NCI-H82 treated with DMSO at 0.1 percent for 48 hours (cell line): Measurements from ENCODE around the gene MAP3K1.
"Not testable (repeated sequence)": the region's sequence is repeated elsewhere in the genome, so short reads cannot be mapped to it uniquely, and the experiment has no call there.

Experiments
- DNase-seq: peaks from one replicate; lab custom pipeline; 2025; ENCODE audit not compliant: unreplicated experiment; lab: John Stamatoyannopoulos, UW

Gene MAP3K1

DNA sequence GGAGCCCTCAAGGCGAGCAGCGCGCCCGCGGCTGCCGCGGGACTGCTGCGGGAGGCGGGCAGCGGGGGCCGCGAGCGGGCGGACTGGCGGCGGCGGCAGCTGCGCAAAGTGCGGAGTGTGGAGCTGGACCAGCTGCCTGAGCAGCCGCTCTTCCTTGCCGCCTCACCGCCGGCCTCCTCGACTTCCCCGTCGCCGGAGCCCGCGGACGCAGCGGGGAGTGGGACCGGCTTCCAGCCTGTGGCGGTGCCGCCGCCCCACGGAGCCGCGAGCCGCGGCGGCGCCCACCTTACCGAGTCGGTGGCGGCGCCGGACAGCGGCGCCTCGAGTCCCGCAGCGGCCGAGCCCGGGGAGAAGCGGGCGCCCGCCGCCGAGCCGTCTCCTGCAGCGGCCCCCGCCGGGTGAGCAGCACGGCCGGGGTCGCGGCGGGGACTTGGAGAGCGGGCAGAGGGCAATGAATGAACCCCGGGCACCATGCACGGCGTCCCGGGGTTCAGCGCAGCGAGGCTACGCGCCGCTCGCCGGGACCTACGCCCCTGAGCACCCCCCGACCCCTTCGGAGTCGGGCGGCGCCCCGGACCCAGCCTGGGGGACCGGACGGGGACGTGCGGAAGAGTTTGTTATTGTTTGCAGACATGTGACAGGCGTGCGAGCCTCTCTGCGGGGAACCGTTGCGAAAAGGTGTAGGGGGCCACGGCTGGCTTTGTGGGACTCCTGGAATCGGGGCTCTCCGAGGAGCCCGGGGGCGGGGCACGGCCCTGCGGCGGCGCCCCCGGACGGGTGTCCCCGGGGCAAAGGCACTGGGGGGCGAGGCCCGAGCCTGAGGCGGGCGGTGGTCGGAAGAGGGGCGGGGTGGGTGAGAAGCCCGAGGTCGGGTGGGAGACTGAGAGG lies 553 bp downstream of the MAP3K1 start:
- DNase-seq, result no peak

DNA sequence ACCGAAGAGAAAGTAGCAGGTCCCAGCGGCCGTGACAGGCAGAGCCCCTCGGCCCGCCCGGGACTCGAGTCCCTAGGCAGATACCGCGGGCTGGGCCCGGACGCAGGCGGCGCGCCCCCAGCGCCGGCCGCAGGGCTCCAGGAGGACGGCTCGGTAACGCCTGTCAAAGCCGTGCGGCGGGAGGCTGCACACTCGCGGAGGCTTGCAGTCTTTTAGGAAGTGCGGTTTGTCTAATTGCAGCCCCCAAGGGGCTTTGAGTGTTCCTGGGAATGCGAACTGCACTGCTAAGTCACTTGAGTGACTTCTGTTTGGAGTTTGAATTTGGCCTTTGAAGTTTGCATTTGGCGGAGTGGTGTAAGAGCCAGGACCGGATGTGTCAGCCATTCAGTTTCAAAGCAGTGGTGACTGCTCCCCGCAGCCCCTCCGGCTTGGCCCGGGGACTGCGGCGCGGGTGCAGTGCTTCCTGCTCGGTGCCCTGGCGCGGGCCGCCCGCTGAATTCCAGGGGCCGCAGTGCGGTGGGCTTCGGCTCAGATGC lies 1.3 kb downstream of the MAP3K1 start:
- DNase-seq, result no peak

DNA sequence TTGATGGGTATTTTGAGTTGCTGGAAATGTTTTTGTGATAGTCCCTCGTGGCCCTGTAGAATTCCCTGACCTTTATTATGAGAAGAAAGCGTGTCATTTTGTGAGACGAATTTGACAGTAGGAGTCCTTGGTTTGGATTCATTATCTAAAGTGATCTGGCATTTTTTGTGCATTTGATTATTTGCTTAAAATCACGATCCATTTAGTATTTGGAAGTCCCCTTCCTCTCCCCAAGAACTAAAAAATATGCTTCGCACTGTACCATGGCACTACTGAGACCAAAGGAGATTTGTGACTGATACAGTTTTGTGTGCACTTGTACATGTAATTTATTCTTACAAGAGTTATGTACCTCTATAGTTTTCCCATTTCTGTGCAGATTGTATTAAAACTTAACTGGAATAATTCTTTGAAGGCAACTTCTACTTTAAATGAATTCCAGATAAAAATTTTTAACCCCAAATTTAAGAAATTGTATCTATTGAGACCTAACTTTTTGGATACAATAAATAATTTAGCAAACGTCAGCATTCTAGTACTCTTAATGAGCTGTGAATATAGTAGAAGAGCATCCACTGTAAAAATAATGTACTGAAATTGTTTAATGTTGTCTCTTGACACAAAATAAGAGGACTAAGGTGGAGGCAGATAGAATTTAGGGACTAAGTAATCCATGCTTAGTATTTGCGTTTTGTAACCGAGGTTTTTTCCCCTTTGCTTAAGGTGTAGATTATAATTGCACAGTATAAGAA lies 2.1 kb downstream of the MAP3K1 start:
- no peak for DNase-seq

DNA sequence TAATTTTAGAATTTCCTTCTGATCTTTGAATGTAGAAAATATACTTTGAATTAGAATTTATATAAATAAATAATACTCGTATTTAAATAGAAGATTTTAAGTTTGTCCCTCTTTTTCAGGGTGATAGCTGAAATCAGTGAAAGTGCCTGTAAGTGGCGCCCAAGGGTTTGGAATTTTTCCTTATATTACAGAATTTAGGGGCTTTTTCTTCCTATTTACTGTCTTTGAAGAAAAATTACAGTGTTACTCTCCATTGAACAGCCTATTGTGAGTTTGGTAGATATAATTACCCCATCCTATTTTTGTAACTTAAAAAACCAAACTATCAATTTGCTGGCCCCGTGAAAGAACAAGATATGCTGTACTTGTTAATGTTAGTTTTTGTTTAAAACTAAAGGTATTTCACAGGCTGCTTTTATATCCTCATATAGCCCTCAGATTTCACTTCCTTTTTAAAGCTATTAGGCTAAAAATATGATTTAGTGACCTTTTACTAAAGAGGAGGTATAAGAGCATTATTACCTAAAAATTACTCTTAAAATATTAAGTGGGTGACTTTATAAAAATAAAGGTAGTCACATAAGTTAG lies 3.2 kb downstream of the MAP3K1 start:
- no peak for DNase-seq

DNA sequence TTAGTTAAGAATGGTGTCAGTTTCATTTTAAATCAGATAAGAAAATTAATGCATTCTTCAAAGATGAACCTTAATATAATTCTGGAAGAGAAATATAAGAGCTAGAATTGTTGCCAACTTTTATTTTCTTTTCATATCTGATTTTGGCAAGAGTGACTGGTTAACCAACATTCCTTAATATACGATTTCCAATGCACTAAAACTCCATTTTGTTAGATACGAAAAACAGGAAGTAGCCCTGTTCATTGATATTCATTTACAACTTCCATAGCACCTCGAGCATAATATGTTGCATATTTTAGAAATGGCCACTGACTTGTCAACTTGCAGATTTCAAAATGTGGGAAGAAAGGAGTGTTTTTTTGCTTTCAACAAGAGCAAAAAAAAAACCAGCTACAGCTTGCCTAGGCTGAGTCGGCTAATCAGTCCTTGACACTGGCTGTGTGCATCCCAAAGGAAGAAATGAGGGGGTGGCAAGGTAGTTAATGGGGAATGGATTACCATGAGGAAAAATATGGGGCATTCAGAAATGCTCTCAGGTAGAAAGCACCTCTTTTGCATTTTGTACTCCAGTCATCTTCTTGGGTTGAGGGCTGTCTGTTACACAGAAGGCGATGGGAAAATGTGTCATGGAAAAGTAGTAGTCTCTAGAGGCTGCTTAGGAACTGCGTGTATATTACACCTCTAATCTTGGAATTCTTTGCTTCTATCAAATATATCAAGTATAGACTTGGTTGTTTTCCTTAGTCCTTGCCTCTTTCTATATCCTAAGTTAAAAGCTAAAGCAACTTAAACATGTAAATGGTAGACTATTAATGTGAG lies 3.9 kb downstream of the MAP3K1 start:
- no peak for DNase-seq

DNA sequence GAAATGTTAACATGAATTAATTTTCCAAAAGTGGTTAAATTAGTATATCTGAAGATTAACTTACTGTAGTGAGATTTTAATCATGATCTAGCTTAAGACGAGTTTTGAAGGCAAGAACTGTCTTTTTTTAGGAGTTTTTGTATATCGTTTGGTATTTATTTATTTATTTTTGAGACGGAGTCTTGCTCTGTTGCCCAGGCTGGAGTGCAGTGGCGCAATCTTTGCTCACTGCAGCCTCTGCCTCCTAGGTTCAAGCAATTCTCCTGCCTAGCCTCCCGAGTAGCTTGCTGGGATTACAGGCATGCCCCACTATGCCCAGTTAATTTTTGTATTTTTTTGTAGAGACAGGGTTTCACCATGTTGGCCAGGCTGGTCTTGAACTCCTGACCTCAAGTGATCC lies 6.5 kb downstream of the MAP3K1 start:
- not testable (repeated sequence) for DNase-seq

DNA sequence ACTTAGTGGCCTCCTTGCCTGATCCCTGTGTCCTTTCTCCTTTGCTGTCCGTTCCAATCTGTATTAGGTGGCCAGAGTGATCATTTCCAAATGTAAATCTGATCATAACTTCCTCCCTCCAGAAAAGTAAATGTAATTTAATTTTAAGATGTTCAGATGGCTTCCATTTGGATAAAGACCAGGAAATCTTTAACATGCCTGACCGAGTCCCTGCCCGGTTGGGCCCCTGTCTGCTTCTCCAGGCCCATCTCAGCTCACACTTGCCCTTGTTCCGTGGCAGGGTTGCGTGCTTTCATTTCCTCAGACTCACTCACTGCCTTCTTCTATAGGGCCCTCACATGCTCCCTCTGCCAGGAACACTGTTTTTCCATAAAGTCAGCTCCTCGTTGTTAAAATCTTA lies 7.6 kb downstream of the MAP3K1 start:
- no peak for DNase-seq

DNA sequence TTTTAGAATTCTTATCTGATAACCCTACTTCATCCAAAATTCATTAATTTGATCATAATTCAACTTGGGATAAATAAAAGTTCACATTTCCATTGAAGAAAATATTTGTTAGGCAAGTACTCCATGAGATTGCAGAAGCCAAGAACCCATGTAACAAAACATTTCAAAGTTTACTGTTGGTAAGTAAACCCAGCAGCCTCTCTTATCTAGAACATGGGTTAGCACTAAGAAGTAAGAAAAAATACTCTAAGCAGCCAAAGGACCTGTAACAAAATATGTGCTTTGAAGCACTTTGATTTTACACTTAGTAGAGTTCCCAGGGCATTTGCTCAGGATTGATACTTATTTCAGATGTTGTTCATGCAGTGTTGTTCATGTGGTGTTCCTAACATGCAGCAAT lies 8.7 kb downstream of the MAP3K1 start:
- DNase-seq, result no peak

DNA sequence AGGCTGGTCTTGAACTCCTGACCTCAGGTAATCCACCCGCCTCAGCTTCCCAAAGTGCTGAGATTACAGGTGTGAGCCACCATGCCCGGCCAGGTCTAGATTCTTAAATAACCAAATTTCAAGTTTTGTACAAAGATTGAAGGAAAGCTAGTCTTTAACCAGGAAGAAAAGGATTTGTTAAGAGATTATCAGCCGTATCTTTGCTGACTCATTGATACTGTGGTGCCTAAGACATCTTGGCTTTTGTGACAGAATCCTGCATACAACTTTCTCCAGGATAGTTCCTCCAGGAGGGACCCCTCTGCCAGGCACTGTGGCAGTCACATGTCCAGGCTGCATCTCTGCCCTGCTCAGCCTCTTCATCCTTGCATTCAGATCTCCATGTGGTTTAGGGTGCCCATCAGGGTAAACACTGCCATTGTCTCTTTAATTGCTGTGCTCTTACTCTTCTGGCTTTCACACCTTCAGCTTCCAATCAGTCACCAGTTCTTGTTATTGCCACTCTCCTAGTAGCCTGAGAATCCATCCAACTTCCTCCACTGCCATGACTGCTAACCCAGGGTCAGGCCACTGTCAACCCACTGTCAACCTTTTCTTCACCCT lies 10.0 kb downstream of the MAP3K1 start:
- no peak for DNase-seq

DNA sequence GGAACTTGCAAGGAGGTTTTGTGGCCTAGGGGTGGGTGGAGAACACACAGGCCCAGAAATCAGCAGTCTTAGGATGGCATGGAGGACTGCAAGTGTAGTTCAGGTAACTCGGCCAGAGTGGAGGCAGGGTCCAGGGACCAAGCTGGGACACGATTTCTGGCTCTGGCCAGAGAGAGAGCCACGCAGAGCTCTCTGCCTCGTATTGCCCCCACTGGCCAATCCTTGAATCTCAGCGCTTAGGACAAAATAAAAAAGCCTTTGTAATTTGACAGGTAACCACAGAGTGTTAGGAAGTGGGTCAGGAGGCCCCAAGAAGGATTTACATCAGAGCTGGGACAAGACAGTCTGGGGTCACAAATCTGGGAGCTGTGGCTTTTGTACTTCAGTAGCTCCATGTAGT lies 11.7 kb downstream of the MAP3K1 start:
- DNase-seq, result no peak

DNA sequence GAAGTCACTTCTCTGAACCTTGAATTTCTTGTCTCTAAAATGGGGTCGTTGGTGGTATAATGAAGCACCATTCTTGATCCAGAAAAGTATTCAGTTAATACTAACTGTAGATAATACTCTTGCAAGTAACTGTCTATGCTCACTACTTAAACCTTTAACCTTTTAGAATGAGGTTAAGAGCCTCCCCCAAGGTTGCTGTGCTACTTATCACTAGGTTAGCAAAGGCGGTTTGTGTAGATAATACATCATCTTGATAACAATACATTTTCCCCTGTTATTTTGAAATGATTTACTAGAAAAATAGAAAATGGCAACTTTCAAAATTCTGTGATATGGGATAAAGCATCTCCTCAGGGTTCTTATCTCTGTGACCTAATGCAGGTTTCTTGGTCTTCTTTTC lies 12.6 kb downstream of the MAP3K1 start:
- DNase-seq, result no peak

DNA sequence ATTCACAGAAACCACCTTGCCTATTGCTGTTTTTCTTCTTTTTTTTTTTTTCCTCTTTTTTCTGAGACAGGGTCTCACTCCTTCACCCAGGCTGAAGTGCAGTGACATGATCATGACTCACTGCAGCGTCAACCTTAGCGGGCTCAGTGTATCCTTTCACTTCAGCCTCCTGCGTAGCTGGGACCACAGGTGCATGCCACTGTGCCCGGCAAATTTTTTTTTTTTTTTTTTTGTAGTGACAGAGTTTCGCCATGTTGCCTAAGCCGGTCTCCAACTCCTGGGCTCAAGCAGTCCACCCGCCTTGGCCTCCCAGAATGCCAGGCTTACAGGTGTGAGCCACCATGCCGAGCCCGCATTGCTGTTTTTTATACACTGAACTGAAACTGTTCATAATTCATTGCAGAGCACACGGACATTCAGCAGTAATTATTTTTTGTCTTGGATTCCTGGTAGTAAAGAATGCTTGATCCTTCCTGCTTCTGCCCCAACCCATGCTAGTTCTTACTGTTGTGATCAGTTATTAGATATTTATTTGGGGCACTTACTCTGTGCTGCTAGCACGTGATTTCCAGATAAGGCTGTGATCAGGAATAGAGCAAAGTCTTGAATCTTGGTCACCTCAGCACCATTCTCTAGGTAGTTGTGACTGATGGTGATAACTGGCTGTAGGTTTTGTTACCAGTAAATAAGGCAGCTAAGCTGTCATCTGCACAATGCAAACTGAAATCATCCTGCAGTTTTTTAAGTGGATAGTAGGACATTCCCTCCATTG lies 14.0 kb downstream of the MAP3K1 start:
- DNase-seq, result no peak

DNA sequence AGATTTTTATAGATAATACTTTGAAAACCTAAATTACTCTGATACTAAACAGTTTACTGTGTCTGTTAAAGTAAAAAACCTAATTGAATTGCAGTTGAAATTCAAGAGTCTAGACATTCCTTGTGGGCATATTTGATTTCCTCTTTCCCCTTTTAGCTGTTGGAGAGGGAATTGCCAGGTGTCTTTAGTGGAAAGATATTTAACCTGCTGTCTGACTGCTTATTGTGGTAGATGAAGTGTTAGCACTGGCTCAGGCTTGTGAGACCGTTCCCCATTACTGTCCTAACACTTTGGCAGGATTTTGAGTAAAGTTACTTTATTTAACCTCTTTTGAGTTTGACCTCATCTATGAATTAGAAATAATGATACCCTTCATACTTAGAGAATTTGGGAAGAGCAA lies 16.4 kb downstream of the MAP3K1 start:
- no peak for DNase-seq

DNA sequence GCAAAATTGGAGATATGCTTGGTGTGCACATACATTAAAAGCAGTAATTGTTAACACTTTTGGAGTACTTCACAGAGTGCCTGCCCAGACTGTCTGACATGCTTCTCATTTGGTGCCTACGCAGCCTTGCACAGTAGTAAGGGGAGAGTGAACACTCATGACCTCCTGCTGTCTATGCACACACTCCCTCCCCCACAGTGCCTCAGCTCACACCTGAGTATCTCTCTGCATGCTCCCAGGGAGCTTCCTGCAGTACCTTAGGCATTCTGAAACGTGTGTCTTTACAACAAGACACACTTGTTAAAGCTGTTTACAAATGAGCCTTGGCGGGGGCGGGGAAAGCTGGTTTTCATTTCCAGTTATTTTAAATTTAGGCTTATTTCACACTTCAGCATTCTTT lies 18.0 kb downstream of the MAP3K1 start:
- DNase-seq, result no peak

DNA sequence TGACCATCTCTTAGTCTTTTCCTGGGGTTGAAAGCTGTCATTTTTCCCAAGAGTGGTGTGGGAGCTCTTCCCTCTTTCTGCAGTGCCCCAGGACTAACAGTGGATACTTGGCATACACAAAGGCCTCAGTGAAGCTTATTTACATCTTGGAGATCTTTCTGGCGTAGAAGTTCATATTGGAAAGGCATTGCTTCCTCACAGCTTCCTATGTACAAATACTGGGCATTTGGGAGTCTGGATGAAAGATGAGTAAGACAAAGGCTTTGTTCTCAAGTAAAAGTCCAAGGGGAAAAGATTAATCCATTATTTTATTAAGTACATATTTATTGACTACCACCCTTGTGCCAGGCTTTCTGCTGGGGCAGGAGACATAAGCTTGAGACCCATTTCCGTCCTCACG lies 22.0 kb downstream of the MAP3K1 start:
- DNase-seq, result no peak

DNA sequence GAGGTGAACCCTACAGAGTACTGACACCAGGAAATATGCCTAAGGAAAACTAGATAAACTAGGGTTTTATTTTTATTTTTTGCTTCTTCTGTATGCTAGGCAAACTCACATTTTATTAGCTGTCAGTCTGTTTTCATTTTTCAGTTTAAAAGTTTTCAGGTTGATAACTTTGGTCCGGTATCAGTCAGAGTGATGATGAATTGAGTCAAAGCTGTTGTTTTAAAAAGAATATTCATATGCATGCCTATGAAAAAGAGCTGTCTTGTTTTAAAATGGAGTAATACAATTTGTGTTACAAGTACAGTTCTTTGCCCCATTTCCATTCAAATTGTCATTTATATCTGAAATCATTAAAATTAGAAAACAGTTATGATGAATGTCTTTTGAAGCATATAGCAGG lies 22.6 kb downstream of the MAP3K1 start:
- DNase-seq, result no peak

DNA sequence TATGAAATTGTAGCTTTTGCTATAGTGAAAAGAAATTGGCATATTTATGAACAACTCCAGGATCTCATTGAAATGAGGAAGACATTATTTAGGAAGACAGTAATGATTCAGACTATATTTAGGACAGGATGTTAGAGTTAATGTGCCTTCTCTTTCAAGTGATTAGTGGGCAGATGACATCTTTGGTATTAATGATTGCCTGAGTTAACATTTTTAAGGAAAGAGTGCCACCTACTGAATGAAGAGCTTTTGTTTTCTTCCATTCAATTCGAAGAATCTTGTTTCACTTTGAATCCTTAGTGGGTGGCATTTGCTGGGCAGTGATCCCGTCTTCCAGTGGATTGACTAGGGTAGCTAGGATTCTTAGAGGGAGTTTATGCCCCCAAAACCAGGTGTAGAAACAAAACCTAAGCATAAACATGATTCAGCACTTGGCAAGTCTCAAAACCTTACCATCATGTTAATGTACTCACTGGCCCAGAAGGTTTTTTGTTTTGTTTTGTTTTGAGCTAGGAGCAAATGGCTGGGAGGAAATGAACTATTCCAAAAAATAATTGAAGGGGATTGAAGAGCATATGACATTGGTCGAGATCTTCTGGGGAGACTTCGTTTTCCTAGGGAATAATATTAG lies 23.2 kb downstream of the MAP3K1 start:
- peak; percentile 54 for DNase-seq

DNA sequence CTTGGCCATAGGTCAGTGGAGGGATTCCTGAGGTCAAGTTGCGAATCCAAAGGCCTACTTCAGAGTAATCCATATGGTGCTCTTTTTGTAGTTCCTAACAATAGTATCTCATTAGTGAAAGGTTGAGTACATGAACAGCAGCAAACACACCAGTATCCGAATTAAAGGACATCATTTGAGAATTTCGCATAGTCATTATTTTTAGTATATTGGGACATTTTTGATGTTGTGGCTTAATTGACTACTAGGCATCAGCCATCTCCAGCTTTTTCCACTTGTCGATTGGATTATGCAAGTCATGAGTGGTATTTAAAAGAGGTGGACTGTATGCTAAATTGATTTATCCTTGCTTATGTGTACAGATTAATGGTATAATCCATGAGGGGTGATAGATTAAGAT lies 23.7 kb downstream of the MAP3K1 start:
- no peak for DNase-seq

DNA sequence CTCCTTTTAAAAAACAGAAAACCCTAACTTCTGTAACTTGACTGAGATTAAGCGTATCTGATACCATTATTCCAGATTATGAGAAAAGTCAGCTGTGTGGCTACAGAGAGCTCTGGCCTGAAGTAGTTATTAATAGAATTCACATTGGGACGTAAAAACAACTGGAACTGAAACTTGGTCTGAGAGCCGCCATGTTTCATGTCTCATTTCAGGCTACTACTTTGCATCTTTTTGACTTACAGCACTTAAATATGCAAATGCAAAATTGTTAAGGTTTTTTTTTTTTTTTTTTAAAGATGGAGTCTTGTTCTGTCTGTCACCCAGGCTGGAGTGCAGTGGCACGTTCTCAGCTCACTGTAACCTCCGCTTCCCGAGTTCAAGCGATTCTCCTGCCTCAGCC lies 25.2 kb downstream of the MAP3K1 start:
- no peak for DNase-seq
